ENCODE results near the gene TNRC6B. TPM values are rescaled to one million over a fixed set of nuclear protein-coding genes. Genes with fewer than 3 reads are reported as not detected.
"Not testable (repeated sequence)": the region's sequence is repeated elsewhere in the genome, so short reads cannot be mapped to it uniquely, and the experiment has no call there.

TNRC6B gene
- total RNA-seq, 4 donors from 2014 or later, result 41.8 to 50.9 (median 47.8) TPM

- H3K9me3 ChIP-seq, result no peaks in the 10 kb centered on the region
- no peak for DNase-seq (ENCODE audit: low spot score in 2 of 2)
- H3K4me1 ChIP-seq, result no peaks in the 10 kb centered on the region
- peaks cover 0 to 20% (median 0%) of the 10 kb centered on the region in 3 donors for H3K36me3 ChIP-seq
- 84 to 85% methylated on average over 10 of the region's 10 CpGs for WGBS, 2 donors
- no peak overlapping the region for H3K27ac ChIP-seq
- no peak overlapping the region for H3K4me3 ChIP-seq
- TF ChIP-seq POLR2A (IDR thresholded peaks at IDR 0.05) (no peak), EP300 (IDR thresholded peaks at IDR 0.05) (no peak), CTCF (IDR thresholded peaks at IDR 0.05) (no peak)
- H3K27me3 ChIP-seq, result no peaks in the 10 kb centered on the region
Measured at GRCh38 chr22:40147388-40148176, 30.1 kb upstream of the TNRC6B start.

- WGBS, 2 donors, result 83 to 87% methylated on average over 4 of the region's 4 CpGs
- no peak for DNase-seq (ENCODE audit: low spot score in 2 of 2)
- no peak overlapping the region for H3K4me3 ChIP-seq
- peaks cover 0 to 22% (median 0%) of the 10 kb centered on the region in 3 donors for H3K36me3 ChIP-seq
- TF ChIP-seq CTCF (IDR thresholded peaks at IDR 0.05) (no peak), POLR2A (IDR thresholded peaks at IDR 0.05) (no peak), EP300 (IDR thresholded peaks at IDR 0.05) (no peak)
- H3K4me1 ChIP-seq, result peaks cover 0 to 21% (median 0%) of the 10 kb centered on the region in 4 donors
- no peaks in the 10 kb centered on the region for H3K27me3 ChIP-seq
- no peak overlapping the region for H3K27ac ChIP-seq
- no peaks in the 10 kb centered on the region for H3K9me3 ChIP-seq
Measured at GRCh38 chr22:40153192-40153591, 24.5 kb upstream of the TNRC6B start.

- no peak for TF ChIP-seq EP300 (IDR thresholded peaks at IDR 0.05)
- TF ChIP-seq CTCF (IDR thresholded peaks at IDR 0.05), result no peak
- no peak for TF ChIP-seq POLR2A (IDR thresholded peaks at IDR 0.05)
Measured at GRCh38 chr22:40153705-40154104, 24.0 kb upstream of the TNRC6B start.

GRCh38 chr22:40156001-40156516 lies 21.7 kb upstream of the TNRC6B start:
- Histone ChIP-seq H3K4me1 (peaks cover 0 to 21% (median 0%) of the 10 kb centered on the region in 4 donors), H3K4me3 (no peak overlapping the region), H3K27ac (no peak overlapping the region), H3K36me3 (peaks cover 0 to 25% (median 0%) of the 10 kb centered on the region in 3 donors), H3K9me3 (no peaks in the 10 kb centered on the region), H3K27me3 (no peaks in the 10 kb centered on the region)
- DNase-seq (ENCODE audit: low spot score in 2 of 2), result no peak
- WGBS, 2 donors, result 60 to 66% methylated on average over 7 of the region's 7 CpGs
- TF ChIP-seq EP300 (IDR thresholded peaks at IDR 0.05) (no peak), POLR2A (IDR thresholded peaks at IDR 0.05) (no peak)

More at GRCh38 chr22:40153705-40154104, 24.0 kb upstream of the TNRC6B start:
- H3K27ac ChIP-seq, result no peak overlapping the region
- no peaks in the 10 kb centered on the region for H3K9me3 ChIP-seq
- peaks cover 0 to 19% (median 0%) of the 10 kb centered on the region in 3 donors for H3K36me3 ChIP-seq
- 87 to 94% methylated on average over 4 of the region's 4 CpGs for WGBS, 2 donors
- no peak for DNase-seq (ENCODE audit: low spot score in 2 of 2)
- H3K27me3 ChIP-seq, result no peaks in the 10 kb centered on the region
- peaks cover 0 to 21% (median 0%) of the 10 kb centered on the region in 4 donors for H3K4me1 ChIP-seq
- H3K4me3 ChIP-seq, result no peak overlapping the region

- H3K9me3 ChIP-seq; DNase-seq (ENCODE audit: low spot score in 2 of 2); H3K4me3 ChIP-seq; H3K27me3 ChIP-seq: not testable (repeated sequence)
- H3K36me3 ChIP-seq, result peaks cover 0 to 27% (median 0%) of the 10 kb centered on the region in 3 donors
- peaks cover 0 to 21% (median 0%) of the 10 kb centered on the region in 4 donors for H3K4me1 ChIP-seq
- H3K27ac ChIP-seq, result peak overlapping the region in 1 of 4 donors; percentile 10
- 75% methylated on average over 6 of the region's 6 CpGs for WGBS, 2 donors
Measured at GRCh38 chr22:40156682-40157081, 21.0 kb upstream of the TNRC6B start.

- 25 to 33% methylated on average over 4 of the region's 4 CpGs for WGBS, 2 donors
- H3K4me3 ChIP-seq, result no peak overlapping the region
- peaks cover 0 to 27% (median 0%) of the 10 kb centered on the region in 3 donors for H3K36me3 ChIP-seq
- peaks cover 0 to 21% (median 0%) of the 10 kb centered on the region in 4 donors for H3K4me1 ChIP-seq
- H3K27ac ChIP-seq, result no peak overlapping the region
- H3K9me3 ChIP-seq, result no peaks in the 10 kb centered on the region
- DNase-seq (ENCODE audit: low spot score in 2 of 2), result no peak
- TF ChIP-seq EP300 (IDR thresholded peaks at IDR 0.05) (no peak), CTCF (IDR thresholded peaks at IDR 0.05) (no peak), POLR2A (IDR thresholded peaks at IDR 0.05) (no peak)
- no peaks in the 10 kb centered on the region for H3K27me3 ChIP-seq
Measured at GRCh38 chr22:40157330-40157945, 20.3 kb upstream of the TNRC6B start.

All from tibial nerve (tissue), 4 donors.